ENCODE measurements around the gene LSM4. TPM values are rescaled to one million over a fixed set of nuclear protein-coding genes. Genes with fewer than 3 reads are reported as not detected.
"Not testable (repeated sequence)": the region's sequence is repeated elsewhere in the genome, so short reads cannot be mapped to it uniquely, and the experiment has no call there.

Gene LSM4
- total RNA-seq (100 to 1,000 TPM; 212 to 241 TPM), polyA plus RNA-seq (ENCODE audit: insufficient read depth, low read depth, low replicate concordance) (196 TPM)
- long read RNA-seq, donor 1, transcript LSM4-203 (5 exons, 1,908 nt) = major isoform, 72 of 165 reads
- long read RNA-seq, donor 1, partial matches to known transcripts = 89 of 165 reads
- long read RNA-seq, donor 1, other reads (novel, unspliced or antisense) = 0 of 165 reads
- long read RNA-seq, donor 2, transcript LSM4-203 (5 exons, 1,908 nt) = major isoform, 64 of 93 reads
- long read RNA-seq, donor 2, partial matches to known transcripts = 11 of 93 reads
- long read RNA-seq, donor 2, other reads (novel, unspliced or antisense) = 17 of 93 reads

DNA sequence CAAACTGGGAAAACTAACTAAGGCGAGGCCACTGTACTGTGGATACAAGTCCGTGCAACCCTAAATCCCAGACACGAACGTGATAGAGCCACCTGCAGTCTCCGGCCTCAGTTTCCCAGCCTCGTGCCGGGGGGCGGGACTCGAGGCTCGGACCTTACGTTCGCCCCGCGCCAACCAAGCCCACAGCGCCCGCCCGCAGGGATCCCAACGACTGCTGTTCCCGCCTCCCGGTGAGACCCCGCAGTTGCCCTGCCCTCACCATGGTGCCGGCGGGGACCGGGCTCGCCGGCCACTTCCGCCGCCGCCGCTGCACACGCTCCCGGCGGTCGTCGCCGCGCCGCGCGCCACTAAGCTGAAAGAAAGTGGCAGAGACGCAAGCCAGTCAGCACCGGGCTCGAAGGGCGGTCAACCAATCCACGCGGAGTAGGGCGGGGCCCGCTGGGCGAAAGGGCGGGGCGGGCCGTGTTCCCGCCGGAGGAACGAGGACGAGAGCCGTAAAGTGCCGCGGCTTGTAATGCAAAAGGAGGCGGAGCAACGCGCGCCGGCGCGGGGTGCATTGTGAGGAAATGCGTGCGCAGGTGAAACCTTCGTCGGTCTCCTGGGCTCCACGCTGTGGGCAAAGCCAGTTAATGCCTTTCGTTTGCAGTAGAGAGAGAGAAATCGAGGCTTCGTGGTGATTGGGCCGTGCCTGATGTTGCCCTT is at the start of gene LSM4:
LSM4 (minus strand) TSS at position 318 of the 702 bp plus-strand sequence; CDS start at position 262, 56 bp downstream.
- Histone ChIP-seq H3K27me3 (no peaks in the 10 kb centered on the region), H3K4me3 (peak within 1 kb of the TSS; percentile 76 to 84), H3K9me3 (no peaks in the 10 kb centered on the region), H3K36me3 (ENCODE audit: low read depth, missing control alignments) (no peaks in the 10 kb centered on the region), H3K27ac (peak within 1 kb of the TSS; percentile 85 to 94), H3K4me1 (peaks cover 24% of the 10 kb centered on the region)
- peak in 1 of 3 experiments; percentile 35 for TF ChIP-seq CTCF (IDR thresholded peaks at IDR 0.05)
- peak; percentile 29 for TF ChIP-seq POLR2A (IDR thresholded peaks at IDR 0.05)
- 0% methylated on average over 30 to 73 of the region's 75 CpGs for WGBS, 2 donors
- intact Hi-C loops (cut with DNase I; ENCODE audit: low total_unique reads) = loop anchor here (5.0 kb wide), 1 partner anchor 46 kb away; no protein-coding TSS in a partner anchor
- DNase-seq = peak; percentile 99

DNA sequence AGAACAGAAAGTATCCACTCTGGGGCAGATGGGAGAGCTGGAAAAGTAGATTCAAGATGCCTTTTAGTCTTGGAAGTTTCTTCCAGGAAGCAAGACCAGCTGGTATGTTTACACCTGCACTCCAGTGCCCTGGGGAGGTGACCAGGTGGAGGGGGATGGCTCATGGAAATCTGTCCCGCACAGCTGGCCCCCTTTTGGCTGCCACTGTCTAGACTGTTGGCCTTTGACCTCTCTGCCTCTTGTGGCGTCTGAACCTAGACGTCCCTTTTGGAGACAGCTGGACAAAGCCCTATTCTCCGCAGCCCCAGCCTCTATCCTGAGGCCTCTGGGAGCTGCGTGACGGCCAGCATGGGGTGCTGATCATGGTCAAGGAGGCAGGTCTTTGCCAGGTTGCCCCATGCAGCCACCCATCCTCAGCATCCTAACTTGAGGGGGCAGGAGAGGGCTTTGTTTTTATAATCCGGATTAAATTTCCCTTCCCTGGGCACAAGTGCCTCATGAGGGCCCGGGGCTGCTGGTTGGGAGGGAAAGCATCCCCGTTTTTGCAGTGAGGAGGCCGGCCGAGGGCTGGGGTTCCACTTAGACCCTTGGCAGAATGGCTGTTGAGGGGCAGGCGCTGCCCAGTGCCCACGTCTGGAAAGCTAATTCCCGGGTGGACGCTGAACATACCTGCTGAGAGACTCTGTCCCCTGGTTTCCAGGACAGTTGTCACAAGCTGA is 45.8 kb upstream of the LSM4 start:
- Histone ChIP-seq H3K4me3 (no peak overlapping the region), H3K36me3 (ENCODE audit: low read depth, missing control alignments) (no peaks in the 10 kb centered on the region), H3K4me1 (peaks cover 23% of the 10 kb centered on the region), H3K27ac (no peak overlapping the region), H3K27me3 (no peaks in the 10 kb centered on the region), H3K9me3 (no peaks in the 10 kb centered on the region)
- no peak for DNase-seq
- intact Hi-C loops (cut with DNase I; ENCODE audit: low total_unique reads) = no loop called here
- WGBS, 2 donors = 82 to 85% methylated on average over 12 to 15 of the region's 15 CpGs
- TF ChIP-seq CTCF (IDR thresholded peaks at IDR 0.05) (no peak), POLR2A (IDR thresholded peaks at IDR 0.05) (no peak)

- intact Hi-C loops (cut with DNase I; ENCODE audit: low total_unique reads) = no loop called here
- TF ChIP-seq CTCF (IDR thresholded peaks at IDR 0.05) = no peak
- H3K9me3 ChIP-seq = no peaks in the 10 kb centered on the region
- H3K4me3 ChIP-seq = no peak overlapping the region
- DNase-seq = no peak
- WGBS, 2 donors = 89 to 91% methylated on average over 2 of the region's 2 CpGs
- no peaks in the 10 kb centered on the region for H3K27me3 ChIP-seq
- peaks cover 26% of the 10 kb centered on the region for H3K4me1 ChIP-seq
- no peaks in the 10 kb centered on the region for H3K36me3 ChIP-seq (ENCODE audit: low read depth, missing control alignments)
- peak overlapping the region in 1 of 2 donors; percentile 86 for H3K27ac ChIP-seq
Measured at GRCh38 chr19:18366021-18366435, 43.2 kb upstream of the LSM4 start.

DNA sequence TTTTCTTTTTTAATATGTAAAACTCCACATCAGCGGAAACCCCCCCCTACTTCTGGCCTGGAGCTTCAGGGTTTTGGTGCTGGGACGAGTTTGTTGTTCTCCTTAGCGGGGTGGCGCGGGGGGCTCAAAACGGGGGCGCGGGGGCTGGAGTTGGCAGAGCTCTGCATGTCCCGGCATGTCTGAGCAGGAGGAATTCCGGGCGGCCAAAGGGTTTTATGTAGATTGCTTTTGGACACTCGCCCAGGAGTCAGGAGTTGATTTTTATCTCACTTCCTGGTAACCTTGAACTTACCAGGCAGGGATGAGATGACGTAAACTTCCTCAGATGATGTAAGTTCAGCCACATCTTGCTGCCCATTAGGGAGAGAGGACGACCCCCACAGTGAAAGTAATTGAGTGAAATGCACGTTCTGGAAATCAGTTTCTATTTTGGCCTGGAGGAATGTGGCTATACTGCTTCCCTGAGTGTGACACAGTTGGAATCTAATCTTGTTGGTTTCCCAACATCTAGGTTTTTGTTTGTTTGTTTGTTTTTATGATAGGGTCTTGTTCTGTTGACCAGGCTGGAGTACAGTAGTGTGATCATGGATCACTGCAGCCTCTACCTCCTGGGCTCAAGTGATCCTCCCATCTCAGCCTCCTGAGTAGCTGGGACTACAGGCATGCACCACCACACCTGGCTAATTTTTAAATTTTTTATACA is 42.1 kb upstream of the LSM4 start:
- Histone ChIP-seq H3K36me3 (ENCODE audit: low read depth, missing control alignments) (no peaks in the 10 kb centered on the region), H3K4me3 (no peak overlapping the region), H3K4me1 (peaks cover 26% of the 10 kb centered on the region), H3K27ac (peak overlapping the region; percentile 80 to 86), H3K27me3 (no peaks in the 10 kb centered on the region), H3K9me3 (no peaks in the 10 kb centered on the region)
- TF ChIP-seq POLR2A (IDR thresholded peaks at IDR 0.05) = no peak
- TF ChIP-seq CTCF (IDR thresholded peaks at IDR 0.05) = no peak
- peak; percentile 88 for DNase-seq
- intact Hi-C loops (cut with DNase I; ENCODE audit: low total_unique reads) = no loop called here
- 24 to 26% methylated on average over 15 of the region's 15 CpGs for WGBS, 2 donors

- H3K4me3 ChIP-seq; H3K9me3 ChIP-seq; H3K36me3 ChIP-seq (ENCODE audit: low read depth, missing control alignments); intact Hi-C loops (cut with DNase I; ENCODE audit: low total_unique reads); H3K27me3 ChIP-seq; DNase-seq: not testable (repeated sequence)
- Histone ChIP-seq H3K27ac (peak overlapping the region; percentile 80 to 86), H3K4me1 (peaks cover 26% of the 10 kb centered on the region)
- WGBS, 2 donors = 42 to 67% methylated on average over 9 to 11 of the region's 11 CpGs
Measured at GRCh38 chr19:18364277-18364825, 41.5 kb upstream of the LSM4 start.
